ENCODE measurements around the gene NKX3-2. TPM values are rescaled to one million over a fixed set of nuclear protein-coding genes. Genes with fewer than 3 reads are reported as not detected.

The NKX3-2 gene
- polyA plus RNA-seq, 3 donors: 0.10 TPM; not detected in 2

DNA sequence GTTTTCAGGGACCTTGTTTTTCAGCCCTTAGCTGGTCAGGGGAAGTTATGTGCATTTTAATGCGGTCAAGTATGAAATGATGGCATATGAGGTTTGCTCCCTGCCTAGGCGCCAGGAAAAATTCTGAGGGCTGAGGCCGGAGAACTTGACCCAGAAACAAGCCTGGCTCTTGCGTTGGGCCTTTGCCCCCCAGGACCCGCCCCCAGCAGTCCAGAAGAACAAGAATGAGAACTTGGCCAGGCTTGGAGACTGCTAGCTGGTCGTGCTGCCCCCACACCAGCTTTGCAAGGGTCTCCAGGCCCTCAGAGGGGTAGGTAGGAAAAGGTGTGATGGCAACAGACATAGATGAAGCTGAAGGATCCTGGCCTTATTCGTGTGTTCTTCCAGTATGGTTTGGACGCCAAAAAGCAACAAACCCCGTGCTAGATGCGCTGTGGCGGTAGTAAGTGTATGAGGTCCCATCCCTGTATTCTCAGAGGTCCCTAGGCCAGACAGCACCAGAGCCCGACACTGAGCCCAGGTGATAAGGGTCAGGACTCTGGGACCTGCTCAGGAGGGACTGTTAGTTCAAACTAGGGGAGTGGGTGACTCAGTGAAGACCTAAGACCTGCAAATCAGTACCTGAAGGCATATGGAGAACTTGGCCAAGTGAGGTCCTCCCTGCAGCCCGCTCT is 10.5 kb downstream of the NKX3-2 start:
- DNase-seq: no peak

DNA sequence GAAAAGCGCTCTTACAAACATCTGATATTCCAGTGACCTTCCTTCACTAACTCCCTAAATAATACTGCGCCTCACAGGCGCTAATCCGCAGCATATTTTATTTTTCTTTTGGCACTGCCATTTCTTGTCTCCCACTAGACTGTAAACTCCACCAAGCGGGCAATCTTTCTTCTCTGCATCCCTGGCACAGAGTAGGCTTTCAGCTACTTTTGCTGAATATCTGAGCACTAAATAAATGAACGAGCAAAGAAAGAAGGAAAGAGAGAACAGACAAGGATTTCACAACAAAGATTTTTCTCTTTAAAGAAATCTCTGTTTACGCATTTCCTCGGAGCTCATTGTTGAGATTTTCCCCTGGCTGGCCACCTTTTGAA is 12.7 kb downstream of the NKX3-2 start:
- DNase-seq: no peak

DNA sequence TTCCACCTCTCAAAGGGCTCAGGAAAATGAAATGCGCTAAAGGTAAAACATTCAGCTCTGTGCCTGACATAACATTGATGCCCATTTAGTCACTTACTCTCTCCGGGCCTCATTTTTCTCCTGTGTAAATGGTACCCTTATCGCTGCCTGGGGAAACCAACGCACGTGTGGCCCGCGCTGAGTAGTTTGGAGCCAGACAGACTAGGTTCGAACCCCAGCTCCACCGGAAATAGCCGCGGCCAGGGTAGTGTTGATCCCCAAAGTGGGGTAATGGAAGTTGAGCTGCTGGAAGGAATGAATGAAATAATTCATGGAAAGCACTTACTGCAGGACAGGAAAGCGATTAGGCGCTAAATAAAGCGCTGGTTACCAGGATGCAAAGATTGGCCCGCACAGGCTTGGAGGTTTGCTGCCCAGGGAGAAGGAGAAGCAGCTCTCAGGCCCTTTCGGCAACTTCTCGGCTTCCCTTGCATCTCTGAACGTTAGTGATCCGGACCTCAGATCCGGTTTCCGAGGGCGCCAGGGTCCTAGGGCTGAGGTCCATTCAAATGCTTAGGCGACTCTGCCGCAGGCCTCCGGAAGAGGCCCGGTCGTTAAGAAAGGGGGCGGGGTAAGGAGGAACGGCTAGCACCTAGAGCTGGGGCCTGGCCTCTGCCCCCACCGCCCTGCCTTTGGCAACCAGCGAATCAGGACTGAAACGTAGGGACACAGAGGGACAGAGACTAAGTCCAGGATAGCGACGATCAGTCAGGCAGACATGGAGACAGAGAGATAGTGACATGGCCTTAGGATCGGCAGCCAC is 13.3 kb downstream of the NKX3-2 start:
- no peak for DNase-seq

DNA sequence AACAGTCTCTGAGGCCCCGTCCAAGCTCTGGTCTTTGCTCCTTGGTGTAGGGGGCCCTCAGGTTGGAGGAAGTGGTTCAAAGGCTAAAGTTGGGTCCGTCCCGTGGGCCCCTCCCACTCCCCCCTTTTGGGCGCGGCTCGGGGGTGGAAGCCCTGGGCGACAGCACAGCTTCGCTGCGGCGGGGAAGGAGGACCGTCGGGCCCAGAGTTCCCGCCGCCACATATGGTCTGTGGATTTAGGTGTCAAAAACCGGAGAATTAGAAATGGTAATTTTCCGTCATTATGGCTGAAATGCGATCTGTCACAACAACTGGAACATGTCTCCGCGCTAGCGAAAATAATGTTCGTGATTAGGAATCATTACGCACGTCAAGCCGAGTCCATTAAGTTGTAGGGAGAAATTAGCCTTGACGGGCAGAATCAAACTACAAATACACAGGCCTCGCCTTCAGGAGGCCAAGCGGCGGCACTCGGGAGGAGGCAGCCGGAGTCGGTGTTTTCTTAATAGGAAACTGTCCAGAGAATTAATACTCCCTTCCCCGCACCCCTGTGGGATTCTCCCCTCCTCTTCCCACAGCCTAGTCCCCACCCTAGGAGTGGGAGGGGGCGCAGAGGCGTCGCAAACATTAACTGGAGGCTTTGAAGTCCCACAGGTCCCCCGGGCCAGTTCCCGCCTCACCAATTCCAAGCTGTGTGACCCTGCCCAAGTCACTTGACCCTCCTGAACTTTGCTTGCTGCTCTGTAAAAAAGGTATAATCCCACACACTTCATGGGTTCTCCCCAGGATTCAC is 15.0 kb downstream of the NKX3-2 start:
- DNase-seq: no peak

DNA sequence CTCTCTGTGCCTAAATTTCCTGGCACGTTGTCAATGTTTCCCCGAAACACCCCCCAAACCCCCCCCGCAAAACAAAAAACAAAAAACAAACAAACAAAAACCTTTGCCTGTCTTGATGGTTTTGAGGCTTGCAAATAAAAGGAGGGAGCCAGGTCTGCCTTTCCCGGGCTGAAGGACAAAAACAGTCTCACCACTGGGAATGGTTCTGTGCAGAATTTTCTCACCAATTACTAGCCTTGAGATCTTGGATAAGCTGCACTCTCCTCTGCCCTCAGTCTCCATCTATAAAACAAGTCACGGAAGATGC is 15.5 kb downstream of the NKX3-2 start:
- no peak for DNase-seq

DNA sequence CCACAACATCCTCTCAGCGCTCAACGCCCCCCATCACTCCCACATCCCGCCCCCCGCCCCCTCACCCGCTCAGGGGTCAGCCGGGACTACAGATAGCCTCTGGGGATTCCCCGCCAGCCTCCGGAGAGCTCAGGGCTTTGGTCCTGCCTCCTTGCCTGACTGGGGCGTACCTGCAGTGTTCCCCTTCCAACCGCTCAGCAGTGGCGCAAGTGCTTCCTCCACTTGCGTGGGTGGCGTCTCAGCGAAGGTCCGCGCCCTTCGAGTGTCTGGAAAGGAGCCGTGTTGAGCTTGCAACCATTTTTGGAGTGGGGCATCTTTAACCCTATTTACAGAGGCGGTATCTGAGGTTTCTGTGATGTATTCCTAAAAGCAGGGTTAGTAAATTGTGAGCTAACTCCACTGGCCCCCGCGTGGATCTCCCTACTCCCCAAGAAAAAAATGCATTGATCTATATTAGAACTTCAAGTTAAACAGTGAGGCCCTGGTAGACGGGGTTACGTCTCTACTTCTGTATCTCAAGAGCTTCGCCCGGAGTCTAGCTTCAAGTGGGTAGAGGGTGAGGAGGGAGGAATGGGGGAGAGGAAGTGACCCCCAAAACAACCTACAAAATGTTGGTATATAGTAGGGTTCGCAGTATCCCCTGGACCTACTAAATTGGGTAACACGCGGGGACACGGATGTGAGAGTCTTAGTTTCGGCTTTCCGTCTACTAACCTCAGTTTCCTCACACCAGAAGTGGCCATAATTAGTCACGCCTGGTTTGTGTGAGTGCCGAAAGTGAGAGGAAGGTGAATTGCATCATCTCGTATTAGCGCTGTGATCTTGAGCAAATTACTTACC is 16.1 kb downstream of the NKX3-2 start:
- DNase-seq: no peak

DNA sequence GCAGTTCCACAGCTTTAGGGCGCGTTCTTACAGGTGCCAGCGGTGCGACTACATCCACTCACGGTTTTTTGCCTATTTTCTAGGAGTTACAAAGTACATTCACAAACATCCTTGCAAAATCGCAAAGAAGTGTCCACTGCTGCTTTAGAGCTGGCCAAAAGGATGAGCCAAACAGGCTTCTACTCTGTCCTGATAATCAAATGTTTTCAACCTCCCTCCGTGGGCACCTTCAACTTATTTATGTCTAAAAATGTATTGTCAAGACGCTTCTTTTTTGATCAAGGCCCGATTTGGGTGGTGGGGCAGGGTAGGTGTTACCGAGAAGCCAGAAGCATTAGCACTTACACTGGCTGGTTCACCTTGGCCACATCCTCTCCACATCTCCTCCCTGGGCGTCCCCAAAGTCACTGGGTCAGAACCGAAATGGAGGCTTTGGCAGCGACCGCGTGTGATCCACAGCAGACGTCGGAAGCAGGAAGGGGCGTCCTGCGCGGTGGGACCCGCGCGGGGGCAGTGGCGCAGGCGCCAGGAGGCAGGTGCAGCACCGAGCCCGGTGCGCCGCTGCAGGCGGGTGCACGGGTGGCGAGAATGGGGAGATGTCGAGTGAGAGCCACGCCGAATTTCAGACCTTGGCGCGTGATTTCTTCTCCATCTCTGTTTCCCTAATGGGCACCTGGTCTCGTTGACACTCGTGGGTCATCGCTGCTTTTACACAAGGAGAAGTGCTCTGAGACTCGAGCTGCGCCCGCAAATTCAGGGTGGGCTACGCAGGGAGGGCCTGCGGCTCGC is 16.9 kb downstream of the NKX3-2 start:
- no peak for DNase-seq

DNA sequence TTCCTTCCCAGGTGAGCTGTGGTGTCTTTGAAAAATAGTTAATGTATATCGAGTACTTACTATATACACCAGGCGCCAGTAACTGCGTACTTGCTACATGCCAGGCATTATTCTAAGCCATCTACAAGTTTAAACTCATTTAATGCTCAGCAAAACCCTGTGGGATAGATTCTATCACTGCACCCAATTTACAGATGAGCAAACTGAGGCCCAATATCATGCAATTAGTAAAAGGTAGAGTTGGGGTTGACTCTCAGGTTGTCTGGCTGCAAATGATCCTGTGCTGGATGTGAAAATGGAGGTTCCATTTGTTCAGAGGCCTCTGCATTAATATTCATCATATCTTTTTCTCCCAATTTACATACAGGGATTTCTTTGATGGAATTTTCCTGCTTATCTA is 17.6 kb downstream of the NKX3-2 start:
- DNase-seq: no peak

DNA sequence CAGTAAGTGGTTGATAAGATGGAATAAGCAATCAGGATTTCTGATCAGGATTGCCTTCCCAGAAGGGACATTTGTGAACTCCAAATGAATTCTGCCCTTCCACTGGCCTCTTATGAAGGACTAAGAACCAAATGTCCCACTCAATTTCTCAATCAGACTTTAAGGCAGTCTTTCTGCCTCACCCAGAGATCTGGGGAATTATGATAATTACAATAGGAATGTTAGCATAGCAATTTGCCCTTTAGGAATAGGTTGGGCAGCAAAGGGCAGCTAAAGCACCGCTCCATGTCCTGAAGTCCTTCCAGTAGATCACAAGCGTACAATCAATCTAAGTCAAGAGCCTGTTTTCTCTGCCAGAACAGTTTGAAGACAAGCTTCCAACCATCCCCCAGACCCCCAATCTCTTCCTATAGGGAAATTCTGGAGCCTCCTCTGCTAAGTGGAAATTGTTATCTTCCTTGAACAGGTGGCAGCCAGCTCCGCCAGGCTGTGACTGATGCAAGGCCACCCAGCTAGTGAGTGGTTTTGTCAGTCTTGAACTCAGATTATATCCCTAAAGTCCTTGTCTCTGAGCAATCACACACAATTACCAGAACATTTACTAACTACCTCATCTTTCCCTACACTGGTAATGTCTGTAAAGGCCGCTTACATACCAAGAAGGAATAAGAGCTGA is 18.6 kb downstream of the NKX3-2 start:
- DNase-seq: no peak

DNA sequence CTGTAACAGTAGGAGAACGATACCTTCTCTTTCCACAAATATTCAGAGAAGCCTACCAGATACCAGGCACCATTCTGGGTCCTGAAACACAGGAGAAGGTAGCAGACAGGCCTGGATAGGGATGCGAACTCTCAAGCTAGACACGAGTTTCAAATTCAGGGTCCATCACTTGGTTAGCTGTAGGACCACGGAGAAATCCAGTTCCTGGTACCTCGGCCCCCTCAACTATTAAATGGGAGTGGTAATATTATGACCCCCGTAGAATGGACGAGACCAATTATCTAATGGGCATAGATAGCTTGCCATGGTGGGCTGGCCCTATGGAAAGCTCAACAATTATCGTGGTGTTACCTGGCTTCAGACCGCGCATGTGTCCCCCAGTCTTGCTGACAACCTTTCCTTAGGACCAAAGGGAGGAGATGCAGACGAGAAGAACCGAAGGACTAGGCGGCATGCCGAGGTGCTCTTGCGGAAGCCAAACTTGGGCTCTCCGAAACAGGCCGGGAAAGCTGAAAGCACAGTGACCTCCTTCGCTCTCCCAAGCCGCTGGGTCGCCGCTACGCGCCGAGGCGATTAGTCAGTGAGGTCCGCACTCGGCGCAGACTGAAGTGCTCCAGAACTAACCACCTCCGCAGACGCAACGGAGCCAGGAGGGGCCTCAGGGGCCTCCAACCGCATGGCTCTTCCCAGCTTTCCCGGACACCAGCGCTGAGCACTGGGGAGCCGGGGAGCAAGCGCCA is 19.6 kb downstream of the NKX3-2 start:
- DNase-seq: no peak

DNA sequence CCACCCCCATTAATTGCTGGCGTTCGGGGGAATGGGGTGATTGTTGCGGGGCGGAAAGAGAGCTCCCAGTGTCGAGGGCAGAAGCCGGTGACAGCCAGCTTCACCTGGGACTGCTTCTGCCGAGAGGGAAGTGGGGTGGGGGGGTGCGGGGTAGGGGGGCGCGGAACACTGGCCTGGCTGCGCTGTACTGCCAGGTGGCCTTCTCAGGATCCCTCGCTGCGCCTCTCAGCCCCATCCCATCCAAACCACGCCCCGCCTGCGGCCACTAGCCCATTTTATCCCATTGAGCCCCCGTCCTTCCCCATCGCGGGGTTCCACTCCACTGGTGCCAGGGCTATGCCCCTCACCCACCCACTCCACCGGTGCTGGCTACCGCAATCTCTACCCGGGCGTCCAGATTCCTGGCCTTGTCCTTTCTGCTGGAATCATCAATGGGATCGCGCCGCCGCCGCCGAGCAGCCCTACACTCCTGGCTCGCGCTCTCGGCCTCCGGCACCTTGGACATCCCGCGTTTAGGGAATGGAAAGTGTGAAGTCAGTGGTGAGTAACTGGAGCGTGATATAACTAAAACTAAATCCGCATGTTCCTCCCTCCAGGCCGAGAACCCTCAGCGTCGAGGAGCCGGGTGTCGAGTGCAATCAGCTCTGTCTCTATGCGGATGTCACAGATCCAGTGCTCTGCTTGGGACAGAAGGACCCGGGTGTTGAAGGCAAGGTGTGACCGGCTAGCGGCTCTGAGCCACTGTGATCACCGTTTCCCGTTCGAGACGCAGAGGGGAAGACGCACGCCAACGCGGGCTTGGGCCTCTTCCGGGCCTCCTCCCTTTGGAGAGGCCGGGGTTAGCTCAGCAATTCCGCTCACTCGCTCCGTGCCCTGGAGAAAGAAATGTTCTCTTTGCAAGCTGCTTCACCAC is 20.5 kb downstream of the NKX3-2 start:
- no peak for DNase-seq

DNA sequence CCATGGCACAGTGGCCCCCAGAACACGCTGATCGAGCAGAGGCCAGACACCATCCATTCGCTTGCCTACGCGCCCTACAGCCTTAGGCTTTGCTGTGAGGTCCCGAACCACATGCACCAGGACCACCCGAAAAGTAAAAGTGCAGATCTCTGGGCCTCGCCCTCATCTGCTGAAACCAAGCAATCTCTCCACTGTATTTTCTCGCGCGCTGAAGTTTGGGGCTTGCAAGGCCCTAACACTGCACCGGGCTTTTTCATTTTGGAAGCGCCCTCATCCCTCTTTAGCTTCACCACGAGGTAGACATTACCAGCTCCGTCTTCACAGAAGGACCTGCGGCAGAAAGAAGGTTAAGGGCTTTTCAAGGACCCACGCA is 21.2 kb downstream of the NKX3-2 start:
- no peak for DNase-seq

DNA sequence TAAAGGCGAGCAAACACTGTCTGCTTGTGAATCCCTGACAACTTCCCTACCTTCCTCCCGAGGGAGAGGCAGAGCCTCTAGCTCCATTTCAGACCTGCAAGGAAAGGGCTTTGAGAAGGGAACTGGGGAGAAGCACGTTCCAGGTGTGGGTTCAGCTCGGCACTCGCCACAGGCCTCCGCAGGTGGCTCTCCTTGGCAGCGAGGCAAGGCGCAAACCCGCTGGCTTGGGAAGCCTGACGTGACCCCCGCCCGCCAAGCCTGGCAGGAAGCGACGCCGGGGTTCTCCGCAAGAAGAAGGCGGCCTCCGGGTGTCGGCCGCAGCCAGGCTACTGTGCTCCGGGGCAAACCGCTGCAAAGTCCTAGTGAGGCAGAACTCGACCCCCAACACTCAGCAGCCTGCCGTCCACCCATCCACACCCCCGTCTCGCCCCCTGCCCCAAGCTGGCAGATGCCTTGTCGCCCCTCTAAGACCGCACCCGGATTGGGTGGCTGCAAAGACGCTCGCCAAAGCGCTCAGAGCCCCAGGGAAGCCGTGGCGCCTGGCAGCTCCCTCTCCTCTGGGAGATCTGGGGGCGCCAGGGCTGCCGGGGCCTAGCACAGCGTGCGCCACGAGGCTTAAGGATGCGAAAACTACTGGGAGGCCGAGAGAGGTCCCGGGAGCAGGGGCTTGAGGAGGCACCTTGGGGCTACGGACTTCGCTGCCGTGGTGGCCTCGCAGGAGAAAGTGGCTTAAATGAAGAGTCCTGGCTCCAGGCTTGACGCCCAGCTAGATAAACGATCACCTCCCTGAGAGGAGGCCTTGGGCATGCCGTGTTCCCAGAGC is 21.8 kb downstream of the NKX3-2 start:
- no peak for DNase-seq

DNA sequence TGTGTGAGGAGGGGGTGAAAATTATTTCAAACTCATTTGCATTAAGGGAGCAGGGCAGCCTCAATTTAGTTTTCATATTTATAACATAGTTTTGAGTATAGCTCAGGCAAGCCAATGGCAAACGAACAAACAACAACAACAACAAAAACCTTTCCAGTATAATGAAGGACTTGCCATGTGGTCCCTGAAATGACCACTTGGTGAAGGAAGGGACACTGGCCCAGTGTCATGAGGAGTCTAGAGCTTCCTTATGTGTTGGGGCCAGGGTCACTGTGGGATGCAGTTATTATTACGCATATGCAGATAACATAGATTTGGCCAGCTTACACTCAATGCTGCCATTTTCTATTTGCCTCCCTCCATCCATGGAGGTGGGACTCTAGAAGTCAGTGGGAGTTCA is 23.3 kb downstream of the NKX3-2 start:
- DNase-seq: no peak

DNA sequence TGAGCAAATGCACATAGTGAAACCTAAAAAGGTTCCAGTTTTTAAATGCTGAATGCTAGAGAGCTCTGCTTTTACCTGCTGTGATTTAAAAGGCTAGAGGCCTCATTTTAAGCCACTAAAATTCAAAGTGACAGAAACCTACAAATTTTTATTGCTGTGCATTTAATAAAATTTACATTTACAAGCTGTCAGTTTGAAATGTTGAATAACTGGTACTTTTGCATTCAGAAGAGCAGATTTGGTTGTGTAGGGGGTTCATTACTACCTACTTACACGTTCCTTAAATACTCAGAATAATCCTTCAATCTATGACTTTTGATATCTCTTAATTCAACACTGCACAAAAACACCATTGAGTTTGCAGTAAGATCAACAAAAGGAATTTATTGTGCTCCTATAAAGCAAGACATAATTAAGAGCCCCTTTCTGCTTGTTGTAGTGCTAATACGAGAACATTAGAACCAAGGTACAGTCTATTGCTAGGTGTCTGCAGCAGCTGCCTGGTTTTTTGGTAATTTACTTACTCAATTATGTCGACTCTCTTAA is 27.9 kb downstream of the NKX3-2 start:
- no peak for DNase-seq

DNA sequence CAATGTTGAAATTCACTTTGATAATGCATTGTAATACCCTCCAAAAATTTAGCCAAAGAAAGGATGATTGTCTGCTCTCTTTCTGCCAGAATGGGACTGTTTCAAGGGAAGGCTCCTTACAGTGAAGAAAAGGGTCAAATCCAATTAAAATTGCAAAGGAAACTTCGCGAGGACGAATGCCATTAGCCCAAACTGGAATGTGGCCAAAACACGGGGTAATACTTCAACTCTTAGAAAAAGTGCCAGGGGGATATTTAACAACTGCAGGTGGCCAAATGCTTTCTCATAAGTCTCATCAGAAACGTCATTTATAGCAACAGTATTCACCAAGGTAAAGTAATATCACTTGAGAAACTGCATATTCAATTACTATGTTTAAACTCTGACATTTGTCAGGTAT is 29.0 kb downstream of the NKX3-2 start:
- no peak for DNase-seq

DNA sequence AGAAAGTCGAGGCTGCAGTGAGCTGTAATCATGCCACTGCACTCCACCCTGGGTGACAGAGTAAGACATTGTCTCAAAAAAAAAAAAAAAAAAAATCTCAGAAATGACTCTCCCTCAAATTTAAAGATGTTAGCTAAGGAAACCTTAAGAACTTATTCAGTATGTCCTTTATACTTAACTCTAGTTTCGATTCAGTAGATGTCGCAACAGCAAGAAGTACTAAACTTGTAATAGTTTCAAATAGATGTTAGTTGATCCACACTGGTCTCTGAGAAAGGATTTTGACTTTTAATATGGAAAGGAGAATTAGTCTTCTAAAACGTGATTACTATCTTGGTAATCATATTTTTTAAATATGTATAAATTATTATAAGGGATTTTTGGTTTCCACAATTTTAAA is 29.6 kb downstream of the NKX3-2 start:
- DNase-seq: no peak

DNA sequence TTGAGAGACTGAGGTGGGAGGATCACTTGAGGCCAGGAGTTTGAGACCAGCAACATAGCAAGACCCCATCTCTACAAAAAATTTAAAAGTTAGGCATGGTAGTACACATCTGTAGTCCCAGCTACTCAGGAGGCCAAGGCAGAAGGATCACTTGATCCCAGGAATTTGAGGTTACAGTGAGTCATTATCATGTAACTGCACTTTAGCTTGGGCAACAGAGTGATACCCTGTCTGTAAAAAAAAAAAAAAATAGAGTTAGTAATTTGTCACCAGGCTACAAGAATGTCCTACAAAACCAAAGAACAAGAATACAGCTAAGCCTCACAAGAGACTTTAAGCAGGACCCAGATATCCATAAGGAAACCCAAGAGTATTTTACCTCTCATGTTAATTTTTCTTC is 33.2 kb downstream of the NKX3-2 start:
- DNase-seq: no peak

Data from renal pelvis (tissue), 4 donors.